PC-3 (cell line): ENCODE results near the gene ZNF622.

Source experiments
- CTCF ChIP-seq: fragments of 300-600 bp; sonication (generic); conservative IDR thresholded peaks from 2 replicates; pipeline ENCODE4 v1.5.1; 2017; ENCODE audit warnings: antibody characterized with exemption, low read depth, mild to moderate bottlenecking, low read length
- EZH2phosphoT487 ChIP-seq: fragments of 300-600 bp; sonication (generic); IDR thresholded peaks from 2 replicates; pipeline ENCODE4 v1.6.1; 2018; ENCODE audit warnings: mild to moderate bottlenecking, antibody characterized with exemption, low read length, borderline replicate concordance

- TF ChIP-seq CTCF, result no peak
- TF ChIP-seq EZH2phosphoT487, result no peak
These were observed 39.7 kb upstream of the ZNF622 start for GRCh38 chr5:16505140-16505891.
